ENCODE results near the gene IL1RAPL2. TPM values are rescaled to one million over a fixed set of nuclear protein-coding genes. Genes with fewer than 3 reads are reported as not detected.
"Not testable (repeated sequence)": the region's sequence is repeated elsewhere in the genome, so short reads cannot be mapped to it uniquely, and the experiment has no call there.

IL1RAPL2 gene
- total RNA-seq, 2 donors from 2014 or later, result not detected

GRCh38 chrX:104972737-104973136 is 406.7 kb downstream of the IL1RAPL2 start:
- no peak for ATAC-seq (replicated peaks)
- no peaks in the 10 kb centered on the region for H3K27me3 Mint-ChIP-seq
- H3K9me3 Mint-ChIP-seq, result no peaks in the 10 kb centered on the region
- H3K4me3 Mint-ChIP-seq, result no peak overlapping the region
- no peaks in the 10 kb centered on the region for H3K36me3 Mint-ChIP-seq (ENCODE audit: low read depth)
- no peaks in the 10 kb centered on the region for H3K4me1 Mint-ChIP-seq
- H3K27ac Mint-ChIP-seq, result no peak overlapping the region

- Mint-ChIP-seq H3K27ac (no peak overlapping the region), H3K4me3 (no peak overlapping the region), H3K9me3 (peaks cover 3% of the 10 kb centered on the region), H3K27me3 (no peaks in the 10 kb centered on the region), H3K36me3 (ENCODE audit: low read depth) (no peaks in the 10 kb centered on the region), H3K4me1 (no peaks in the 10 kb centered on the region)
- ATAC-seq (replicated peaks), result no peak
These were observed 421.1 kb downstream of the IL1RAPL2 start for GRCh38 chrX:104987063-104987462.

DNA sequence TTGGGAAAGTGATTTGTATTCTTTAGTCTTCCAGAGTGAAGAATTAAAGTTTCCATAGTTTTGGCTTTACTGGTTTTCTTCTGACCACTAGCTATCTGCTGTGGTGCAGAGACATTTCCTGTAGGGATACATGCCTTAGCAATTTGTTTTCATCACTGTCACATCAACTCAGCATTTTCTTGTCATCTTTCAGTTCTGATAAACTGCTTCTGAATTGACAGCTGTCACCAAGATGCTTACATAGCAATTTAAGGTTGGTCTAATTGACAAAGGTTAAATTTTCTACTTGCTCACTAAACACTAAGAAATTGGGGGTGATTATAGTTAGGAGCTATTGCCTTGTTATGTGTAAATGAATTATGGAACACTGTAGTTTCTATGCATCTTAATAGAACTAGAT is 422.0 kb downstream of the IL1RAPL2 start:
- H3K4me1 Mint-ChIP-seq, result no peaks in the 10 kb centered on the region
- peaks cover 3% of the 10 kb centered on the region for H3K9me3 Mint-ChIP-seq
- no peak overlapping the region for H3K4me3 Mint-ChIP-seq
- H3K27me3 Mint-ChIP-seq, result no peaks in the 10 kb centered on the region
- no peak overlapping the region for H3K27ac Mint-ChIP-seq
- ATAC-seq (replicated peaks), result no peak
- no peaks in the 10 kb centered on the region for H3K36me3 Mint-ChIP-seq (ENCODE audit: low read depth)

DNA sequence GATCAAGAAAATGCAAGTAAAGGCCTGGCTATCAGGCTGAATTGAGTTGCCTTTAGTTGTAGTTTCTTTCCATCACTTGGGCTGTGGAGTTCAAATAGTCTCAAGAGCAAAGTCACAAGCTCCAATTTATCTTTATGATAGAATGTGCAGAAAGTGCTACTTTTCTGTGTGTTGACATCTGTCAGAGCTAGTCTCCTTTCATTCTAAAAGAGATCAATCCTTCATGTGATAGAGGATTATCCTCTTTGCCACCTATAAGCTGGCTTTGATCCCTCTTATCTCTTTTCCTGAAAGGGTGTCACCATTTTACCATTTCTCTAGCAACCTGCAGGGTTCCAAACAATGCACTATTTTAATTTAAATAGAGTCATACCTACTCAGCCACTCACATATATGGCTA is 429.5 kb downstream of the IL1RAPL2 start:
- Mint-ChIP-seq H3K4me1 (no peaks in the 10 kb centered on the region), H3K27ac (no peak overlapping the region), H3K9me3 (no peaks in the 10 kb centered on the region), H3K4me3 (no peak overlapping the region), H3K36me3 (ENCODE audit: low read depth) (no peaks in the 10 kb centered on the region), H3K27me3 (no peaks in the 10 kb centered on the region)
- ATAC-seq (replicated peaks), result no peak

DNA sequence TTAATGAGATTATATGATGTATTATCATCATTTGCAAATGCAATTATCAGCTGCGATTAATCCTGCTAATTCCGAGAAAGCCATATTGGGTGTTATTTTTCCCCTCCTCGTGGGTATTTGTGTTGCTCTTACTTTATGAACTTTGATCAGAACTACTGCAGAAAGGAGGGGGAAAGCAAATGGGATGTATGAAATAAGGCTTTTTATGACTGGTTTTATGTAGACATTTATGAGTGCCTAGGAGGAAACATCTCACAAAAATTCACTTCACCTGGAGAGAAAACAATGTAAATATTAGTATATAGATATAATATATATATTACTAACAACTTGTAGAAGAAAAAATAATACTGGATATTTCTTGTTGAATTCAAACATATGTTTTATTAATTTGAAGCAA is 440.1 kb downstream of the IL1RAPL2 start:
- H3K27ac Mint-ChIP-seq, result no peak overlapping the region
- ATAC-seq (replicated peaks), result no peak

GRCh38 chrX:105006996-105007395 is 441.0 kb downstream of the IL1RAPL2 start:
- Mint-ChIP-seq H3K27ac (no peak overlapping the region), H3K4me1 (no peaks in the 10 kb centered on the region)

More for the DNA sequence above, 440.1 kb downstream of the IL1RAPL2 start:
- H3K27me3 Mint-ChIP-seq, result no peaks in the 10 kb centered on the region
- H3K4me3 Mint-ChIP-seq, result no peak overlapping the region
- H3K4me1 Mint-ChIP-seq, result no peaks in the 10 kb centered on the region
- H3K36me3 Mint-ChIP-seq (ENCODE audit: low read depth), result no peaks in the 10 kb centered on the region
- H3K9me3 Mint-ChIP-seq, result peaks cover 3% of the 10 kb centered on the region

GRCh38 chrX:105013719-105014118 is 447.7 kb downstream of the IL1RAPL2 start:
- no peak for ATAC-seq (replicated peaks)
- H3K27ac Mint-ChIP-seq, result no peak overlapping the region
- no peak overlapping the region for H3K4me3 Mint-ChIP-seq
- H3K27me3 Mint-ChIP-seq, result no peaks in the 10 kb centered on the region
- no peaks in the 10 kb centered on the region for H3K36me3 Mint-ChIP-seq (ENCODE audit: low read depth)
- no peaks in the 10 kb centered on the region for H3K4me1 Mint-ChIP-seq
- peaks cover 3% of the 10 kb centered on the region for H3K9me3 Mint-ChIP-seq

More at GRCh38 chrX:105006996-105007395, 441.0 kb downstream of the IL1RAPL2 start:
- Mint-ChIP-seq H3K27me3 (no peaks in the 10 kb centered on the region), H3K4me3 (no peak overlapping the region), H3K9me3 (peaks cover 3% of the 10 kb centered on the region), H3K36me3 (ENCODE audit: low read depth) (no peaks in the 10 kb centered on the region)
- no peak for ATAC-seq (replicated peaks)

- no peaks in the 10 kb centered on the region for H3K4me1 Mint-ChIP-seq
- ATAC-seq (replicated peaks), result no peak
- H3K27me3 Mint-ChIP-seq, result no peaks in the 10 kb centered on the region
- H3K27ac Mint-ChIP-seq, result no peak overlapping the region
- H3K9me3 Mint-ChIP-seq, result peaks cover 3% of the 10 kb centered on the region
- no peak overlapping the region for H3K4me3 Mint-ChIP-seq
- no peaks in the 10 kb centered on the region for H3K36me3 Mint-ChIP-seq (ENCODE audit: low read depth)
These were observed 451.6 kb downstream of the IL1RAPL2 start for GRCh38 chrX:105017641-105018040.

- no peak overlapping the region for H3K4me3 Mint-ChIP-seq
- no peak for ATAC-seq (replicated peaks)
- H3K4me1 Mint-ChIP-seq, result no peaks in the 10 kb centered on the region
- H3K9me3 Mint-ChIP-seq, result no peaks in the 10 kb centered on the region
- H3K27ac Mint-ChIP-seq, result no peak overlapping the region
- no peaks in the 10 kb centered on the region for H3K36me3 Mint-ChIP-seq (ENCODE audit: low read depth)
- no peaks in the 10 kb centered on the region for H3K27me3 Mint-ChIP-seq
These were observed 452.9 kb downstream of the IL1RAPL2 start for GRCh38 chrX:105018865-105019264.

DNA sequence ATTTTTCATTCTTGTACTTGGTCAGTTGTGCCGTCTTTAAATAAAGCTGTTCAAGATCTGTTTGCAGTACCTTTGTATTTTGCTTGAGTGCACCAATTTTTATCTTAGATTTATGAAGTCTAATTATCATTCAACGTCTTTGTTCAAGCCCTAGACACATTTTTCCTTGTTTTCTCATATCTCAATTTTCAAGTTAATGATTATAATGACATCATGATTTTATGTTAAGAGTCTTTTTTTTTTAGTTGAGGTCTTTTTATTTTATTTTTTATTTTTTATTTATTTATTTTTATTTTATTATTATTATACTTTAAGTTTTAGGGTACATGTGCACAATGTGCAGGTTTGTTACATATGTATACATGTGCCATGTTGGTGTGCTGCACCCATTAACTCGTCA is 463.0 kb downstream of the IL1RAPL2 start:
- not testable (repeated sequence) for H3K27ac Mint-ChIP-seq; H3K9me3 Mint-ChIP-seq; H3K36me3 Mint-ChIP-seq (ENCODE audit: low read depth); H3K4me1 Mint-ChIP-seq; H3K4me3 Mint-ChIP-seq; H3K27me3 Mint-ChIP-seq; ATAC-seq (replicated peaks)

- no peaks in the 10 kb centered on the region for H3K9me3 Mint-ChIP-seq
- no peak for ATAC-seq (replicated peaks)
These were observed 472.8 kb downstream of the IL1RAPL2 start for GRCh38 chrX:105038672-105039328.

DNA sequence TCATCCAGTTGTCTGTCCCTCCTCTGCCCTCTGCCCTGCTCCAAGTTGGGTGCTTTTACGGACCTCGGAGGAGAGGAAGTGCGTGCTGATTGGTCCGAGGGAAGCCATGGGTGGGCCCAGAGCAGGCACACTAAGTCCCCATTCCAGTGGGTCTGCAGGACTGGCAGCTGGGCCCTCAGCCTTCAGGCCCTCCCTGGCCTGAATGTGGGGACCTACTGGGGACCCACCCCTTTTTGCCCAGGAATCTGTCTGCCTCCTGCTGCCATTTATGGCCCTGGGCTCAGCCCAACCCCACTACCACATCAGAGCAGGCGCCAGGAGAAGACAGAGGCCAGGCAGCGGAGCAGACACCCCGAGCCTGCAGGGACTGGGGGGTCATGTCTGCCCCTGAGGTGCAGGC is 484.9 kb downstream of the IL1RAPL2 start:
- Mint-ChIP-seq H3K27ac (no peak overlapping the region), H3K4me3 (no peak overlapping the region), H3K9me3 (no peaks in the 10 kb centered on the region), H3K27me3 (no peaks in the 10 kb centered on the region), H3K36me3 (ENCODE audit: low read depth) (no peaks in the 10 kb centered on the region), H3K4me1 (no peaks in the 10 kb centered on the region)
- ATAC-seq (replicated peaks), result no peak

More at GRCh38 chrX:105038672-105039328, 472.8 kb downstream of the IL1RAPL2 start:
- Mint-ChIP-seq H3K27me3 (no peaks in the 10 kb centered on the region), H3K4me3 (no peak overlapping the region), H3K4me1 (no peaks in the 10 kb centered on the region), H3K36me3 (ENCODE audit: low read depth) (no peaks in the 10 kb centered on the region), H3K27ac (no peak overlapping the region)

DNA sequence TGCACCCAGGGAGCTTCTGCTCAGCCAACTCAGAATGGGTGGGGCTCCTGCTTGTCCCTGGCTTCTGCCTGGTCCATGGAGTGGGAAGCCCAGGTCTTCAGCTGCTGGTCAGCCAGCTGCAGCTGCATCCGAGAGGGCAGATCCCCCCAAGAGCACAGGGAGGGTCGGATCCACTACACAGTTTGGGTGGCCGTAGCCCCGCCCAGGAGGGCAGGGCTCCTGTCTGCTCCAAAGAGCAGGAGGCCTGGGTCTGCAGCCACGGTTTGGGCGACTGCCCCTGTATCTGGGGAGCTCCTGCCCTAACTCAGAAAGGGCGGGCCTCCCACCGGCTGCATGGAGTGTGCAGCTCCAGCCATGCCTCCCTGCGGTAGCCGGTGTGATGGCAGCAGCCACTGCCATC is 485.4 kb downstream of the IL1RAPL2 start:
- no peaks in the 10 kb centered on the region for H3K36me3 Mint-ChIP-seq (ENCODE audit: low read depth)
- H3K4me3 Mint-ChIP-seq, result no peak overlapping the region
- H3K27ac Mint-ChIP-seq, result no peak overlapping the region
- H3K4me1 Mint-ChIP-seq, result no peaks in the 10 kb centered on the region
- no peak for ATAC-seq (replicated peaks)
- no peaks in the 10 kb centered on the region for H3K27me3 Mint-ChIP-seq
- H3K9me3 Mint-ChIP-seq, result no peaks in the 10 kb centered on the region

- no peaks in the 10 kb centered on the region for H3K27me3 Mint-ChIP-seq
- ATAC-seq (replicated peaks), result no peak
- no peaks in the 10 kb centered on the region for H3K36me3 Mint-ChIP-seq (ENCODE audit: low read depth)
- H3K9me3 Mint-ChIP-seq, result no peaks in the 10 kb centered on the region
- H3K27ac Mint-ChIP-seq, result no peak overlapping the region
- H3K4me1 Mint-ChIP-seq, result no peaks in the 10 kb centered on the region
- no peak overlapping the region for H3K4me3 Mint-ChIP-seq
These were observed 486.9 kb downstream of the IL1RAPL2 start for GRCh38 chrX:105052926-105053325.

DNA sequence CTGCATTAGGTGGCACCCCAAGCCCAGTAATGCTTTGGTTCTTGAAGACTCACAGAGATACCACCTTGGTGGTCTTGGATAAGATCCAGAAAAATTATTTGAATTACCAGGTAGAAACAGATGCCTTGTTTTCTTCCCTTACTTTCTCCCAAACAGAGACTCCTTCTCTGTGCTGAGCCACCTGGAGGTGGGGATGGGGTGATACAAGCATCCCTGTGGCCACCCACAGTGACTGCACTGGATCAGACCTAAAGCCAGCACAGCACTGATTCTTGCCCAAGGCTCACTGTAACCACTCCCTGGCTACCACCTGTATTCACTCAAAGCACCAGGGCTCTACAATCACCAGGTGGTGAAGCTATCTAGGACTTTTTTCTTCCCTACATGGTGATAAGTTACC is 497.7 kb downstream of the IL1RAPL2 start:
- Mint-ChIP-seq H3K27me3 (no peaks in the 10 kb centered on the region), H3K27ac (no peak overlapping the region), H3K4me3 (no peak overlapping the region), H3K4me1 (no peaks in the 10 kb centered on the region), H3K36me3 (ENCODE audit: low read depth) (no peaks in the 10 kb centered on the region), H3K9me3 (no peaks in the 10 kb centered on the region)
- no peak for ATAC-seq (replicated peaks)

- H3K4me1 Mint-ChIP-seq, result no peaks in the 10 kb centered on the region
- no peaks in the 10 kb centered on the region for H3K36me3 Mint-ChIP-seq (ENCODE audit: low read depth)
- no peak overlapping the region for H3K27ac Mint-ChIP-seq
- H3K27me3 Mint-ChIP-seq, result no peaks in the 10 kb centered on the region
- H3K9me3 Mint-ChIP-seq, result no peaks in the 10 kb centered on the region
- no peak overlapping the region for H3K4me3 Mint-ChIP-seq
- no peak for ATAC-seq (replicated peaks)
These were observed 532.2 kb downstream of the IL1RAPL2 start for GRCh38 chrX:105098201-105098600.
